Endothelial cell of umbilical vein (primary cell): ENCODE data around the gene RAMP1. TPM values are rescaled to one million over a fixed set of nuclear protein-coding genes. Genes with fewer than 3 reads are reported as not detected.

Experiments
- BruUV-seq: library from RNA; stranded (reverse); fragments of 400-500 nt; replicated peaks from 2 replicates; lab custom pipeline; 2021; lab: Mats Ljungman, UMichigan
- CTCF ChIA-PET: fragments of 300-600, 350-600 bp; sonication (Branson Sonifier 250); formaldehyde crosslinking; loops from one replicate; lab custom pipeline; 2021; ENCODE audit warnings: antibody characterized with exemption, inconsistent platforms; lab: Charles Lee
- POLR2A ChIA-PET: fragments of 300-600, 350-600 bp; sonication (Branson Sonifier 250); formaldehyde crosslinking; loops from one replicate; lab custom pipeline; 2021; ENCODE audit warnings: antibody characterized with exemption, inconsistent platforms; lab: Charles Lee
- DNase-seq: peaks from one replicate; pipeline ENCODE4 v3.0.0-alpha.2; 2011; ENCODE audit warnings: low read depth, low spot score
- FAIRE-seq: peaks from 2 replicates; lab custom pipeline; 2011; peaks lifted over from hg19 to GRCh38; lab: Jason Lieb, UNC
- H2AFZ ChIP-seq: 2 replicates; pipeline ENCODE4 v1.6.0; 2012; ENCODE audit warnings: low read depth, low read length, control low read depth, inconsistent platforms
- H3K27ac ChIP-seq: 2 replicates; pipeline ENCODE4 v1.5.1; 2011; ENCODE audit warnings: low read depth, mild to moderate bottlenecking, control low read depth, low read length, moderate library complexity; ENCODE audit not compliant: insufficient read depth
- H3K27me3 ChIP-seq, 2 experiments: 2 replicates each; pipeline versions ENCODE4 v1.6.0 to v1.6.1; 2011; ENCODE audit warnings: low read length in 2 of 2, mixed read lengths in 1 of 2; ENCODE audit not compliant: control insufficient read depth in 2 of 2, insufficient read depth in 2 of 2
- H3K36me3 ChIP-seq, 2 experiments: 2 replicates in 1 of 2; 3 replicates in 1 of 2; pipeline ENCODE4 v1.5.1; 2011; ENCODE audit warnings: low read length in 2 of 2, mild to moderate bottlenecking in 1 of 2, moderate library complexity in 1 of 2; ENCODE audit not compliant: control insufficient read depth in 2 of 2, insufficient read depth in 2 of 2; ENCODE audit errors: extremely low read depth in 1 of 2
- H3K4me1 ChIP-seq: 3 replicates; pipeline ENCODE4 v1.5.1; 2011; ENCODE audit warnings: mild to moderate bottlenecking, low read length; ENCODE audit not compliant: control insufficient read depth, insufficient read depth; ENCODE audit errors: extremely low read depth
- H3K4me2 ChIP-seq: 2 replicates; pipeline ENCODE4 v1.6.1; 2011; ENCODE audit warnings: low read length, control low read depth, mixed read lengths; ENCODE audit not compliant: insufficient read depth
- H3K4me3 ChIP-seq, 3 experiments: fragments of 200-600 bp in 1 of 3; sonication (generic), shearing (Covaris generic) in 1 of 3; replicated peaks in 1 of 3; 2 replicates each; pipeline ENCODE4 v1.5.1; 2011 to 2016; ENCODE audit warnings: control low read depth in 3 of 3, low read length in 3 of 3, mild to moderate bottlenecking in 2 of 3, inconsistent platforms in 1 of 3, low read depth in 1 of 3, moderate library complexity in 1 of 3; ENCODE audit not compliant: insufficient read depth in 1 of 3
- H3K79me2 ChIP-seq: 2 replicates; pipeline ENCODE4 v1.6.0; 2012; ENCODE audit warnings: low read length, inconsistent platforms; ENCODE audit not compliant: control insufficient read depth, insufficient read depth
- H3K9ac ChIP-seq: replicated peaks from 2 replicates; pipeline ENCODE3; 2011; ENCODE audit warnings: low read length, control low read depth; ENCODE audit not compliant: insufficient read depth; ENCODE audit errors: extremely low read depth
- H3K9me1 ChIP-seq: replicated peaks from 3 replicates; pipeline ENCODE4 v1.6.0; 2011; ENCODE audit warnings: mild to moderate bottlenecking, low read length; ENCODE audit not compliant: control insufficient read depth, insufficient read depth; ENCODE audit errors: extremely low read depth
- H3K9me3 ChIP-seq: replicated peaks from 2 replicates; pipeline ENCODE4 v1.5.1; 2012; ENCODE audit warnings: low read length, inconsistent platforms; ENCODE audit not compliant: control insufficient read depth, insufficient read depth
- H4K20me1 ChIP-seq: replicated peaks from 2 replicates; pipeline ENCODE3; 2011; ENCODE audit warnings: mild to moderate bottlenecking, low read length; ENCODE audit not compliant: control insufficient read depth, insufficient read depth; ENCODE audit errors: extremely low read depth
- FOS ChIP-seq: IDR thresholded peaks from 2 replicates; pipeline ENCODE4 v1.6.1; 2011; ENCODE audit warnings: mild to moderate bottlenecking, low read length, moderate library complexity, borderline replicate concordance; ENCODE audit not compliant: insufficient read depth
- GATA2 ChIP-seq: IDR thresholded peaks from 2 replicates; pipeline ENCODE4 v1.7.0; 2011; ENCODE audit warnings: low read depth, mild to moderate bottlenecking, moderate library complexity, mixed read lengths, low read length; ENCODE audit not compliant: insufficient read length, insufficient read depth
- POLR2AphosphoS5 ChIP-seq: IDR thresholded peaks from 2 replicates; pipeline ENCODE4 v1.6.1; 2012; ENCODE audit warnings: low read depth, mild to moderate bottlenecking, control low read depth, low read length, moderate library complexity; ENCODE audit not compliant: insufficient read depth
- dilution Hi-C: fragments of 300-500 bp; cut with MboI; formaldehyde crosslinking; loops from one replicate; pipeline ENCODE4 v1.15.0; 2019; ENCODE audit warnings: low sequenced_read_pairs; ENCODE audit not compliant: extremely low pct_ligation_motif_present
- intact Hi-C: fragments of 100-400 bp; cut with micrococcal nuclease; formaldehyde crosslinking; loops from one replicate; pipeline ENCODE4 v1.10.0; 2022
- polyA plus RNA-seq, 4 experiments: library from polyadenylated mRNA; depleted of rRNA in 3 of 4; stranded (reverse) in 3 of 4; unstranded in 1 of 4; fragments of >200 nt; gene quantifications; 2 replicates each; pipeline versions ENCODE4 v1.2.1 to v1.2.3, GENCODE V29; 2011 to 2012; ENCODE audit warnings: missing spikeins in 1 of 4
- total RNA-seq: library from RNA; stranded (reverse); gene quantifications from 2 replicates; pipeline ENCODE4 v1.2.3, GENCODE V29; 2021
- TF ChIP-seq, protein P1 (sequence below), 2 donors: IDR thresholded peaks; 1 replicate in 1 of 2; 2 replicates in 1 of 2; pipeline ENCODE4 v1.5.1; 2011; ENCODE audit warnings: low read length in 2 of 2, mild to moderate bottlenecking in 2 of 2, moderate library complexity in 2 of 2, control low read depth in 1 of 2, inconsistent platforms in 1 of 2, low read depth in 1 of 2; ENCODE audit not compliant: insufficient read depth in 1 of 2; ENCODE audit errors: extremely low read depth in 1 of 2

RAMP1 gene
- total and polyA plus RNA-seq, 2 donors (not counting 3 experiments of a cell fraction or from before 2014, with no cell fraction given): 0.18 TPM; not detected in 1

DNA sequence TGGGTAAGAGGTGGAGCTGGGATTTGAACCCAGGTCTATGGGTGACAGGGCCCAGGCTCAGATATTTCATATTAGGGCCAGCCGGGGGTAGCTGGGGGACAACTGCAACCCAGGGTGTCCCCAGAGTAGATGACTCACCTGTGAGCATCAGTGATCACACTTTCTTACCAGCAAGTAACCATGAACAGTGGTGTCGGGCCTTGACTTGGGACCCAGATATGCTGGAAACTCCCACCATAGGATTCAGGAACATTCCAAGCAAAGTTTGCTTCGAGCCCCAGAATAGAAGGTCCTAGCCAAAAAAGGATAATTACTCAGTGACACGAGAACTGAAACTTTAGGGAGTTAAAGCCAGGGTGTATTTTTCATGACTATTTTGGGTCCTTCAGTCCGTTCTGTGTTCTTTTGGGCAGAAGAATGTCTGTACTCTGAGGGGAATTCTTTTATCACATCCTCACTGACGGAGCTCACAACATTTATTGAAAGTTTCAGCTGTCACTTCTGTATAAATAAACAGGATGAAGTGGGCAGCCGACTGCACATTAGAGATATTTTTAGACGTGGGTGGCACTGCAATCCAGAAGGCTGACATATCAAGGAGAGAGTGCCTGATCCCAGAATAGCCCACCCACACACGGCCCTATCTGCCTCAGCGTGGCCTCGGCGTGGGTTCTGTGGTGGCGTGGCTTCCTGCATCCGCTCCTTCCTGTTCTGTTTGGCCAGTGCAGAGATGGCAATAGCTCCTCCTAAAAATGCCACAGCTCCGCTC is 45.6 kb downstream of the RAMP1 start:
- intact Hi-C loops: no loop called here
- H3K79me2 ChIP-seq: no peaks in the 10 kb centered on the region
- no peak overlapping the region for H3K4me3 ChIP-seq
- H3K9me3 ChIP-seq: no peaks in the 10 kb centered on the region
- no peak overlapping the region for H3K27ac ChIP-seq
- H3K4me1 ChIP-seq: no peaks in the 10 kb centered on the region
- H3K27me3 ChIP-seq: peaks cover 0 to 2% of the 10 kb centered on the region in 2 experiments
- H4K20me1 ChIP-seq: no peaks in the 10 kb centered on the region
- H3K9me1 ChIP-seq: no peaks in the 10 kb centered on the region
- no peaks in the 10 kb centered on the region for H3K36me3 ChIP-seq
- FAIRE-seq (no peak), DNase-seq (peak; percentile 21)
- dilution Hi-C loops: no loop called here
- H2AFZ ChIP-seq: no peak overlapping the region
- CTCF ChIA-PET: no interaction called here
- no peak overlapping the region for H3K9ac ChIP-seq
- TF ChIP-seq, protein P1, sequence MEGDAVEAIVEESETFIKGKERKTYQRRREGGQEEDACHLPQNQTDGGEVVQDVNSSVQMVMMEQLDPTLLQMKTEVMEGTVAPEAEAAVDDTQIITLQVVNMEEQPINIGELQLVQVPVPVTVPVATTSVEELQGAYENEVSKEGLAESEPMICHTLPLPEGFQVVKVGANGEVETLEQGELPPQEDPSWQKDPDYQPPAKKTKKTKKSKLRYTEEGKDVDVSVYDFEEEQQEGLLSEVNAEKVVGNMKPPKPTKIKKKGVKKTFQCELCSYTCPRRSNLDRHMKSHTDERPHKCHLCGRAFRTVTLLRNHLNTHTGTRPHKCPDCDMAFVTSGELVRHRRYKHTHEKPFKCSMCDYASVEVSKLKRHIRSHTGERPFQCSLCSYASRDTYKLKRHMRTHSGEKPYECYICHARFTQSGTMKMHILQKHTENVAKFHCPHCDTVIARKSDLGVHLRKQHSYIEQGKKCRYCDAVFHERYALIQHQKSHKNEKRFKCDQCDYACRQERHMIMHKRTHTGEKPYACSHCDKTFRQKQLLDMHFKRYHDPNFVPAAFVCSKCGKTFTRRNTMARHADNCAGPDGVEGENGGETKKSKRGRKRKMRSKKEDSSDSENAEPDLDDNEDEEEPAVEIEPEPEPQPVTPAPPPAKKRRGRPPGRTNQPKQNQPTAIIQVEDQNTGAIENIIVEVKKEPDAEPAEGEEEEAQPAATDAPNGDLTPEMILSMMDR (IDR thresholded peaks at IDR 0.05; ENCODE audit: extremely low read depth in 1 of 2, insufficient read depth in 1 of 2, low read depth in 1 of 2, low read length in 2 of 2): no peak
- TF ChIP-seq FOS (no peak), POLR2AphosphoS5 (no peak), GATA2 (no peak)
- POLR2A ChIA-PET: no interaction called here
- BruUV-seq: no TSS peak
- no peak overlapping the region for H3K4me2 ChIP-seq
